HG02981 (cell line): ENCODE results near the gene SNRPD3.

Experiments
- ATAC-seq: cut with Tn5 transposase; IDR thresholded peaks from one replicate; pipeline ENCODE4 v1.9.1; 2021; ENCODE audit warnings: mild to moderate bottlenecking, moderate library complexity; ENCODE audit not compliant: unreplicated experiment

SNRPD3 gene

DNA sequence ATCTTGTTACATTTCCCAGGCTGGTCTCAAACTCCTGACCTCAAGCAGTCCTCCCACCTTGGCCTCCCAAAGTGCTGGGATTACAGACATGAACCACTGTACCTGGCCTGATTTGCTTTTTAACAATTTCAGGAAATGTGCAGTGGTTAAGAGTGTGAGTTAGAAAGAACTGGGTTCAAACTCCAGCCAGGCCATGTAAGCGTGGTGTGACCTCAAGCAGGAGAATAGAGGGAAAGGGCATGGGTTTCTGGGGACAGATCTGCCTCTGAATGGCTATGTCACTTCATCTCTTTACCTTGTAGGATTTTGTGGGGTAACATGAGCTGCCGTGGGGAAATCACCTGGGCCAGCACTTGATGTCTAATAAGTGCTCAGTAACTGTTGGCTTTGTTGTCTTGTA, 9.3 kb downstream of the SNRPD3 start:
- no peak for ATAC-seq

GRCh38 chr22:24566899-24567511, 11.2 kb downstream of the SNRPD3 start:
- ATAC-seq: no peak

- no peak for ATAC-seq
Measured at GRCh38 chr22:24567668-24568067, 11.9 kb downstream of the SNRPD3 start.

DNA sequence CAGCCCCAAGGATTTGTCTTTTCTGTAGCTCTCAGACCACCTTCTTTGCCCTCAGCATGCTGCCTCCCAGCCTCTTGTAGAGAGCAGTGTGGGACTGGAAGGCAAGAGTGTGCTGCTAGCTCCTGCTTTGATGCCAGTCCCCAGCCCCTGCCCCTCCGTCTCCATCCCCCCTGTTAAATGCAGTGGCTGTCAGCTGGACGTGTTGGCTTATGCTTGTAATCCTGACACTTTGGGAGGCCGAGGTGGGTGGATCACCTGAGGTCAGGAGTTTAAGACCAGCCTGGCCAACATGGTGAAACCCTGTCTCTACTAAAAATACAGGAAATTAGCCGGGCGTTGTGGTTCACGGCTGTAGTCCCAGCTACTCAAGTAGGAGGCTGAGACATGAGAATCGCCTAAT, 15.5 kb downstream of the SNRPD3 start:
- ATAC-seq: no peak

DNA sequence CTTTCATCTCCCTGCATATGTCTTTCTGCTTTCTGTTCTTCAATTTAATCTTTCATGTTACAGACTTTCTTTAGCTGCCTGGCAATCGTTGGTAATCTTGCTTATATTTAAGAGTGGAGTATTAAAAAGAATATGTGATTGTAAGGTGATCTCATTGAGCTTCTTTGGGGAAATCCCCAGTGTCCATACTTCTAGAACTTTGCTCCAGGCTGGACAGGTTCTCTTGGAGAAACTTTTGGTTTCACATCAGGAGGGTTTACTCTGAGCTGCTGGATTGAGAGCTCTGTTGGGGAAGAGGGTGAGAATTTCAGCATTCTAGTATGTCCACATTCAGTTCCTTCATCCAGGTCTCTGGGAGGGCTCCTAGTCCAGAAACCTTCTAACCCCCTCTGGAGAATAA, 21.0 kb downstream of the SNRPD3 start:
- ATAC-seq: no peak

DNA sequence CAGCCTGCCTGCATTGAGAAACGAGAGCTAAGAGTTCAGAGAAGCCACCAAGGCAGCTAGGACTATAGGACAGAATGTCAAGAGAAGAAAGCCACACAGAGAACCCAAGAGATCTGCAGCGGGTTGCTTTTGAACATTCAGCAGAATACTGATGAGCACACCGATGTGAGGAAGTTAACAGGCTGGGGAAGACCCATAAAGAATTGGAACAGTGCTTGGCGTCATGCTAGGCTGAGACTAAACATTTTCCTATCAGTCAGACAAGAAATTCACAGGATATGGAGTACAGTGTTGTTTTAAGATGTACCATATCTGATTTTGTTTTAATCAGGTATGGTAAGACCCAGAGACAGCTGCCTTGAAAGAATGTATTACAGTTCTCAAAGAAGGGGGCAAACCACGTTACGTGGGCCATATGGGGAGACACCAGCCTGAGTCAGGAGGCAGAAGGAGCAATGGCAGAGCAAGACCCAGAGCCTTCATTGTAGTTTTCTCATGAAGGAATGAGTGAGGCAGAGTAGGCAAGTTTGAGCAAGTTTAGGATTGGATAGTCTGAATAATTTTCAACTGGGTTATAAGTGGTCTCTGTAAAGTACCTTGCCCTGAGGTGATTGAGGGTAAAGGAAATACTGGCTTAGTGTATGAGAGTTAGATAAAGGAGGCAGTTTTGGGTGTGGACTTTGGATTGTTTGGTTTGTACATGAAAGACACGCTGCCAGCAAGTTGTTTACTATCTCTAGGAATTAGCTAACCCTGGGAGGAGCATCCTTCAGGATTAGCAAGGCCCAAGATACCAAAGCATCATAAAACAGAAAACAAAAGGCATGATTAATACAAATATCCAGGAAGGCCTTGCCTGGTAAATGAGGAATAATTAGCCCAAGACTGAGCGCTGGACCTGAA, 22.8 kb downstream of the SNRPD3 start:
- ATAC-seq: no peak

GRCh38 chr22:24579258-24579601, 23.4 kb downstream of the SNRPD3 start:
- ATAC-seq: no peak

- no peak for ATAC-seq
Measured at GRCh38 chr22:24580276-24580675, 24.5 kb downstream of the SNRPD3 start.

GRCh38 chr22:24582056-24582814, 26.4 kb downstream of the SNRPD3 start:
- no peak for ATAC-seq

DNA sequence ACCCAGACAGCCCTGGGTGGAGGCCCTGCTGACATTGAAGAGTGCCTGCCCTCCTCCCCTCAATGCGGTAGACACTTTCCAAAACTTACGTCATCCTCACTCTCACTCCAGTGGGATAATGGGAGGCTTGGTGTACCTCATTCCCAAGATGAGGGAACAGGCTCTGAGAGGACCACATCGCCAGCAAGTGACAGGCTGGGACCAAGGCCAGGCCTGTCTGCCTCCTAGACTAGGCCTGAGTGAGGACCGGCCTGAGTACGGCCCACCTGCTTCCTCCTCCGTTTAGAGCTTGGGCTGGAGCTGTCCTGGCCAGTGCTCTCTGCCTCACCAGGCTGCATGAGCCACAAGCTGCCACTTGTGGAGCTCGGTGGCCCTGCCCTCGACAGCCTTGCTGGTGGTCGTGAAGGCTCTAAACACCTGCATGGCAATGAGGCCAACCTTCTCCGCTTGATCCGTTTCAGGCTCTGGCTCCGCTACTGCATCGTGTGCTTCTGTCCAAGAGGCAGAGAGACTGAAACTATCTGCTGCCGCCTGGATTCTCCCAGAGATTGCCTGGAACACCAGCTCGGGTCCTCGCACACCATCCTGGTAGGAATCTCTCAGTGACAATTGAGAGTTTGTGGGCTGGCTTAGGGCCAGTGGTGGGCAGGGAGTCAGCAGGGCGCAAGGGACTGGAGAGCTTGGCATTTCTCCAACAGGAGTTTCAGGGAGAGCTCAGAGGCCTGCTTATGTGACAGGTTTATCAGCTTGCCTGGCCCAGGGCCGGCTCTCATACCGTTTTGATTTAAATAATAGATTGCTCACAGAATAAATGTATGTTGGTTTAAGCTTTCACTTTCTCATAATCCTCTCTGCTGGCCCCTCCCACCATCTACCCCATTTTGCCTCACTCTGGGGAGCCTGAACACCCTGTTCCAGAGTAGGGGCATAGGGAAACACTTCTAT, 27.7 kb downstream of the SNRPD3 start:
- ATAC-seq: no peak

DNA sequence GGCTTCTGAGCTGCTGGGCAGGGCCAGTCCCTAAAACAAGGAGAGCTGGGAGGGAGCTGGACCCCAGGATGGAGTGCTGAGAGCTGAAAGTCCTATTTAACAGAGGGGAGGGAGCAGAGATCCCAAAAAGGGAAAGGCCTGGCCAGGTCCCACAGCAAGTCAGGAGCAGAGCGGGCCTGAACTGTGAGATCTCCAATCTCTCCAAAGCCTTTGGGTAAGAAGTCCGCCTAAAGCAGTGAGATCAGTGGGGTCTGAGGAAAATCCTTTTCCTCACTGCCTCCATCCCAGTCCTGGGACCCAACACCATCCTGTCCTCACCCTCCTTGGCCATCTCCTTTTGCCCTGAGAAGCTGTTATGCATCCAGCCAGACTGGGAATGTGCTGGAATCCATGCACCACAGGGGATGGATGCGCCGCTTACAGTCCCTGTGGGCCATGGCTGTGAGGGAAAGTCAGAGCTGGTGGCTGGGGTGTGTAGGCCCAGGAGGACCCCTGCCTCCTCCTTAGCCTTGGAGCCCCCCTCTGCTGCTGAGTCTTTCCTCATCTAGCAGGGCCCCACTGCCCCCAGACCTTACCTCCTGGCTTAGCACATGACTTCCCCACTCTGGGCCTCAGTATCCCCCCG, 28.5 kb downstream of the SNRPD3 start:
- ATAC-seq: no peak

GRCh38 chr22:24584871-24585411, 29.1 kb downstream of the SNRPD3 start:
- no peak for ATAC-seq

DNA sequence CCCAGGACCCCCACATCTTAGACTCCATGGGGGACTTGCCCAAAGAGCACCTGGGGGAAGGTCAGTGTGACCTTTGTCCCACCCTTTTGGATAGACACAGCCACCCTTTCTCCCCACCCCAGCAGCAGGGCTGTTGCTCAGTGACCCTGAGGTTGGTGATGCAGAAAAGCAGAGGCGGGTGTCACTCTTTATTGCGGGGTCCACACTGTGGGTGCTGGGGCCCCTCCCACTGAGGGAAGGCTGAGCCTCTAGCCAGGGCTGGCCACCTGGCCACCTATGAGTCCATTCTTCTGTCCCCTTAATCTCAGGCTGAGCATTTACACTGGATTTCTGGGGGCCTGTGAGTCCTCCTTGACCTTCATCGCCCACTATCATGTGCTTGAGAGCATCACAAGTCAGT, 29.7 kb downstream of the SNRPD3 start:
- no peak for ATAC-seq

DNA sequence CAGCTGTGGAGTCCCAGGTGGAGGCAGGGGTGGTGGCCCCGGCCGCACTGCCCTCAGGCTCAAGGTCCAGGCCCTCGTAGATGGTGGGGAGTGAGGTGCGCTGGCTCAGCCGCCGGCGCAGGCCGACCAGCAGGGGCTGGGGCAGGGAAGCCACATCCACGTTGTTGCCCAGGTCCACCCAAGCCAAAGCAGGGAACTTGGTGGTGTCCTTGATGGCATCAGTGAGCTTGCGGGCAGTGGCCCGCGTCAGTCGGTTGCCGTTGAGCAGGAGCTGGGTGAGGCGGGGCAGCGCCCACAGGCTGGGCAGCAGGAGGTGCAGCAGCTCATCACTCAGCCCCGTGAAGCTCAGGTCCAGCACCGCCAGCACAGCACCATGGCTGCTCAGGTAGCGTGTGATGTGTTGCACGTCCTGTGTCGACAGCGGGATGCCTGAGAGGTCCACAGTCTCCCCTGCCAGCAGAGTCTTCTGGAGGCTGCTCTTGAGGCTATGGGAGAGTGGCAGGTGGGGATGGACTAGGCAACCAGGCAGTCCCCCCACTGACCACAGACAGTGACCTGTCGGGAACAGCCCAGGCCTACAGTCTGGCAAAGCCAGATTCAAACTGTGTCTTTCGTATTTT, 30.2 kb downstream of the SNRPD3 start:
- no peak for ATAC-seq

DNA sequence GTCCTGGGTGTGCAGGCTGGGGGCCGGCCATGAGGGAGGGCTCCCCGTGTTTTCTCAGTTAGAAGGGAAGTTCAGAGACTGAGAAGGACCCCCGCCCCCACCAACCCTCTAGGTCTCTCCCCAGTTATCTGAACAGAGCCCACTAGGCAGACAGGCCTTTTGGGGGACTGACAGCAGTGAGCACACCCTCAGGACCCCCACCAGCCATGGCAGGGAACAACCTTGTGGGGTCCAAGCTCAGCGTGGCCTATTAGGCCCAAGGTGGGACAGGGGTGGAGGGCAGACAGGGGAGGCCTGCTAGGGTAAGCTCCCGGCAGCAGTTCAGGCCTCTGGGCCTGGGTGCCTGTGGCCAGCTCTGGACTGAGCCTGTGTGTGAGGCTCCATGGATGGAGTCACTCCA, 31.5 kb downstream of the SNRPD3 start:
- no peak for ATAC-seq

DNA sequence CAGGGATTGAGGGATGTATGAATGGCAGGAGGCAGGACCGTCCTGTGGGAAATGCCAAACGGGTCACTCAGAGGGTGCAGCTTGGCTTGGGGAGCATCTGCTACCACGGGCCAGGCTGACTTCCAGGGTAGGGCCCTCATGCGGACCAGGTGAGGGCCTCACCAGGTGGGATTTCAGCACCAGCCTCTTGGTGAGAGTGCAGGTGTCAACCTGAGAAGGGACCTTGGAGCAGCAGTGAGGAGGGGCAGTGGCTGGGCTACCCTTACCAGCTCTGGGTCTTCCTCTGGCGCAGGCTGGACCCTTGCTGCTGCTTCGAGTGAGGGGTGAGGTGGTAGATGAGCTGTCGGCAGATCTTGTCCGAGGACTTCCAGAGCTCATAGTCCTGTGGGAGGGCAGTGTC, 32.1 kb downstream of the SNRPD3 start:
- ATAC-seq: no peak

GRCh38 chr22:24588381-24588756, 32.6 kb downstream of the SNRPD3 start:
- ATAC-seq: no peak

GRCh38 chr22:24588757-24589481, 33.1 kb downstream of the SNRPD3 start:
- no peak for ATAC-seq

- ATAC-seq: no peak
Measured at GRCh38 chr22:24589518-24590030, 33.8 kb downstream of the SNRPD3 start.
